Activated CD8-positive, alpha-beta memory T cell treated with anti-CD3 and anti-CD28 coated beads for 4 hours (primary cell): ENCODE data around the gene LTB4R.
"Not testable (repeated sequence)": the region's sequence is repeated elsewhere in the genome, so short reads cannot be mapped to it uniquely, and the experiment has no call there.

Experiments used
- DNase-seq, 2 donors: peaks; one replicate each; pipeline ENCODE4 v3.0.0-alpha.2; 2020; ENCODE audit warnings: low read depth in 2 of 2

LTB4R gene

DNA sequence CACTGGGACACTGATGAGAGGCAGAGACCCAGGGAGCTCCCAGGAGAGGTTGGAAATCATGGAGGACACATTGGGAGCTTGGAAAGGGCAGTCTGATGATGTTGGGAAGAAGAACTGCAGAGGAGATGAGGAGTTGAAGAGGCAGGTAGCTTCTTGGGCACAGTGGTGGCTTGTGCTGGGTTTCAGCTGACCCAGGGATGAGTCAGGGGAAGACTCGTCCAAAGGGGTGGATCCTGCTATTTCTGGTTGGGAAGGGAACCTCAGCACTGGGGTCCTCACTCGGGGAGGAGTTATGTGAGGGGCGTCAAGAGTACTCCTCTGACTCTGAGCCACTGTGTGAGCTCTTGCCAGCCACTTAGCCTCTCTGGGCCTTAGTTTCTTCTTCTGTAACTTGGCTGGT is 12.0 kb downstream of the LTB4R start:
- no peak for DNase-seq

DNA sequence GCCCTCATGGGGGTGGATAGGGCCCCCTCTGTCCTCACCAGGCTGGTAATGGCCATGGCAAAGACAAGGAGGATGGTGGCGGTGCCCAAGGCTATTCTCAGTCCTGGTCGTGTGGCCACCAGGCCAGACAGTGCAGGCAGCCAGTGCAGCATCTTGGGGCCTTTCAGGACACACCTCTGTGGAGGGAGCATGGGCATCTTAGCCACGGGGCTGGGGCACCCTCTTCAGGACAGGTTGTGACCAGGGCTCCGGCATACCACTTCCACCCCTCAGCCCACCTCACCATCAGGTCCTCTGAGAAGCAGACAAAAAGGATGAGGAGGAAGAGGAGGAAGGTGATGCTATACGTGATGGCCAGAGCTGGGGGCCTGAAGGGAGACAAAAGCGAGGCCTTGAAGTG is 12.7 kb downstream of the LTB4R start:
- DNase-seq = no peak

DNA sequence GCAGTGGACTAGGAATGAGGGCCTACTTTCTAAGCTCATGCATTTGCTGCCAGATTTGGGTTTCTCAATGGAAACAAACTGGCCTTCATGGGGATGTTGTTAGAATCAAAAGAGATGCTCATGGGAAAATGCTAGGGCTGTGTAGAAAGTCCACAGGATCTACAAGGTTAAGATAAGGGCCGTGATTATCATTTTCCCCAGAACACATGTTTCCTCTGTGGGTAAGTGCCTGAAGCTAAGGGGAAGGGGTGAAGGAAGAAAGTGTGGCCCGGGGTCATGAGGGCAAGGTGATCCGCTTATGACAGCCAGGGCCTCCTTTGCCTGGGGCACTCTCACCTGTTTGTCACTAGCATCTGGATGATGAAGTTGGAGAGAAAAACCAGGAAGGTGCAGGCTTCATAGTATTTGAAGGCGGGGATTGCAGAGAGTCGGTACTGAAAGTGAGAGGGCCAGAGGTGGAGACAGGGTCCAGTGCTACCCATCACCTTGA is 13.8 kb downstream of the LTB4R start:
- no peak for DNase-seq

DNA sequence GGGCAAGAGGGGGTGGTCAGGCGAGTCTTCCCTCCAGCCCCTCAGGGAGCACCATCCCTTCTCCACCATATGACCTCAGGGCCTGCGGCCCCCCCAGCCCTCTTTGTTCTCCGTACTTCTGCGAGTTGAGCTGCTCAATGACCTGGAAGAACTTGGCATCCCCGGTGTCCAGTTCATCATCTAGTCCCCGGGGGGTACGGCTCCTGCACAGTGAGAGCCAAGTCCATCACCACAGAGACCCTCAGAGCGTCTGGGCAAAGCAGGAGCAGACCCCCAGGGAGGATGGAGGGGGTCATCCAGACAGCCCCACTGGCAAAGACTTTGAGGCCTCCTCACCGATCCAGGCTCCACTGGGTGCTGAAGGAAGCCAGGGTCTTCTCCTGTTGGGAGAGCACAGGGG is 14.7 kb downstream of the LTB4R start:
- DNase-seq = no peak

DNA sequence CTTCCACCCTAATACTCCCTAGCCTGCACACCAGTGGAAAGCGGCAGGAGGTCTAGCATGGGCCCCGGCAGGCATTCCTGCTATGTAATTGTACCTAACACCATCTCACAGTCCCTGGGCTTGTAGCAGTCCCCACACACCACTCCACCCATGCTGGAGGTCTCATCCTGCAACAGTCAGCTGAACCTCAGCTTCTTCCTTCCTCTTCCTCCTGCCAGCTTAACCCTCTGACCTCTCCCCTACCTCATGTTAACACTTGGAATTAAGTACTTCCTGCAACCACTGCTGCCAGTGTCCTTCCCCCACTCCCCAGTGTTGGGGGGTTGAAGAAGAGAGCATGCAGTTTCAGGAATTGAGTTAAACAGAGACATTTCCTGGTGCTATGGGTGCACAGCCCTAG is 16.0 kb downstream of the LTB4R start:
- DNase-seq = no peak

DNA sequence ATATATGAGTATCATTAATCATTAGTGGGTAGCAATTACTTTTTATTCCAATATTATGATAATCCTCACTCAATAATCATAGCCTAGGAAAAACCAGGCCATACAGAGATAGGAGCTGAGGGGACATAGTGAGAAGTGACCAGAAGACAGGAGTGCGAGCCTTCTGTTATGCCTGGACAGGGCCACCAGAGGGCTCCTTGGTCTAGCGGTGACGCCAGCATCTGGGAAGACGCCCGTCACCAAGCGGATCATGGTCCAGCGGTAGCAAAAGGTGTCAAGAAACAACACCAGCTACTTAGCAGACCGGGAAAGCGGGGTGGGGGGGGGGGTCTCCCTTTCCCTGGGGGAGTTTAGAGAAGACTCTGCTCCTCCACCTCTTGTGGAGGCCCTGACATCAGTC is 16.6 kb downstream of the LTB4R start:
- DNase-seq = not testable (repeated sequence)

DNA sequence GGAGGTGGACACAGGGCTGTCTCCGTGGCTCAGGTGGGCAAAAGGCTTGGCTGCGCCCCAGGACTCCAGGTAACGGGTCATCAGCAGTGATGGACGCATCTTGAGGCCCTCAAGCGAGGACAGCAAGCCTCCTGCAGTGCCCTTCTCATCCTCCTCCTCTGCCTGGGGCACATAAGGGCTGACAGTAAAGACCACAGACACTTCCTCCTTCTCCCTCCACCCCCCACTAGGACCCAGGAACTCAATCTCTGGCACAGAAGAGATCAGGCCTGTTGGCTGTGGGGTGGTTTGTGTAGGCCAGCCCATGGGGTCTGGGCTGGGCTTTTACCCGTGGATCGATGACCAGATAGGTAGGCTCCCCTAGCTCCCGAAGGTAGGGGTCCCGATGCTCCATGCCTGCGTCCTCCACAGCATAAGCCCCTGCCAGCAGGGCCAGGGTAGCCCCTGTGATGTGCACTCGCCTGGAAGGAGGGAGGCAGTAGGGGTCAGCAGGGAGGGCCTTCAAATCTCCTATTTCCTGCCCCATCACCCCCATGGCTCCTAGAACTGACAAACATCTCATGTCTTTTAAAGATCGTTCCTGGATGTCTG is 17.9 kb downstream of the LTB4R start:
- DNase-seq = no peak

DNA sequence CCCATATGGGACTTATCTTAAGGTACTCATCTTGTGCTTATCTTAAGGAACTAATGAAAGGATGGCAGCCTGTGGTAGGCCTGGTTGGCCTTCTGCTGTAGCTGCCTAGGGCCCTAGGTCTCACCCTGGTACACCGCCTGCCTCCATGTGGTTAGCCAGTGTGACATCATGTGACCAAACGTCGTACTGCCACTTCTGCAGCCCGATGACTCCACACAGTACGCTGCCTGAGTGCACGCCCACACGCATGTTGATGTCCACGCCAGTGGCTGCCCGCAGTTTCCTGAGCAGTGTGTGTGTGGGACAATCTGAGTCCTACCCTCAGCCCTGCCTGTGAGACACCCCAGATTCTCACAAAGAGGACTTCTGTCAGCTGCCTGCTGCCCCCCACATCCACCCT is 18.4 kb downstream of the LTB4R start:
- peak; percentile 62 for DNase-seq

DNA sequence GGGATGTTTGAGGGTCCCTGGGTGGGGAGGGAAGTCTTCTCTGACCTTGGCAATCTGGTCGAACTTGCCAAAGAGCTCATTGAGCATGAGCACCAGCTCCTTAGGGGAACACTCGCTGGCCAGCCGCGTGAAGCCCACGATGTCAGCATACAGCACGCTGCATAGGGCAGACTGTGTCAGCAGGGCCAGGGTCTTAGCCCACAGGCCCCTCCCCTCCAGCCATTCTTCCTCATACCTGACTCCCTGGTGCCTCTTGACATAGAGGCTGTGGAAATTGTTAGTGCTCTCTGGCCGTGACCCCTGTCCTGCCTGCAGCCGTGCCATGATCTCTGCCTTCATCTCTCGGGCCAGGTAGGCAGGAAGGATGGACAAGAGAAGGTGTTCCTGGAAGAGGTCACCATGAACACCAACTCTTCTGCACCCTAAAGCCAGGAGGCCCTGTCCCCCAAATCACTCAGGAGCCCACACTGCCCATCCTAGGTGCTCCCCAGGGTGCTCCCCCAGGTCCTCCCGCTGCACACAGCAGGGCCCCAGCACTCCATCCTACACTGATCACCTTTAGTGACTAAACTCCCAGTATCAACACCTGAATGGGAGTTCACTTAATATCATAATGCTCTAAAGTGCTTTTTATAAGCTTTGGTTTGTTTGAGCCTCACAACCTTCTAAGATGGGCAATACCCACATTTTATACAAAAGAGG is 19.8 kb downstream of the LTB4R start:
- DNase-seq = no peak

DNA sequence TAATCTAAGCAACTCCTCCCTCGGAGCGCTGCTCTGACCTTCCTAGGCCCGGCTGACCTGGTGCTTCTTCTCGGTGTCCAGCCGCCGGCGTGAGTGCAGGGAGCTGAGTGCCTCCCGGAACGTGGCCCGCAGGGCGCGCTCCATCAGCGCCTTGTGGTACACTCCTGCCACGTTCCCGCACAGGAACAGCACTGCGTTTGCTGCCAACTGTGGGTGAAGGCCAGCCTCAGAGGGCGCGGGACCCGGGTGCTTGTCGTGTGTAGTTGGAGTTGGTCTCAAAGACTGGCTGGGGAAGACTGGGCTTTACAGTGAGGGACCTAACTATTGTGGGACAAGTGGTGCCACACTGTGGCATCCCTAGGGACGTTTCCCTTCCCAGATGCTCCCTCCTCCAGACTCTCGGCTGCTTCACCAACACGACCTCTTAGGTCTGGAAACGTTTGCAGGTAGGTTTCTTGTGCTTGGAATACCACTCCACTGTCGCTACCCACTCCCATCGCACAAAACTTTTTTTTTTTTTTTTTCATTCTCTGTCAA is 20.5 kb downstream of the LTB4R start:
- no peak for DNase-seq

DNA sequence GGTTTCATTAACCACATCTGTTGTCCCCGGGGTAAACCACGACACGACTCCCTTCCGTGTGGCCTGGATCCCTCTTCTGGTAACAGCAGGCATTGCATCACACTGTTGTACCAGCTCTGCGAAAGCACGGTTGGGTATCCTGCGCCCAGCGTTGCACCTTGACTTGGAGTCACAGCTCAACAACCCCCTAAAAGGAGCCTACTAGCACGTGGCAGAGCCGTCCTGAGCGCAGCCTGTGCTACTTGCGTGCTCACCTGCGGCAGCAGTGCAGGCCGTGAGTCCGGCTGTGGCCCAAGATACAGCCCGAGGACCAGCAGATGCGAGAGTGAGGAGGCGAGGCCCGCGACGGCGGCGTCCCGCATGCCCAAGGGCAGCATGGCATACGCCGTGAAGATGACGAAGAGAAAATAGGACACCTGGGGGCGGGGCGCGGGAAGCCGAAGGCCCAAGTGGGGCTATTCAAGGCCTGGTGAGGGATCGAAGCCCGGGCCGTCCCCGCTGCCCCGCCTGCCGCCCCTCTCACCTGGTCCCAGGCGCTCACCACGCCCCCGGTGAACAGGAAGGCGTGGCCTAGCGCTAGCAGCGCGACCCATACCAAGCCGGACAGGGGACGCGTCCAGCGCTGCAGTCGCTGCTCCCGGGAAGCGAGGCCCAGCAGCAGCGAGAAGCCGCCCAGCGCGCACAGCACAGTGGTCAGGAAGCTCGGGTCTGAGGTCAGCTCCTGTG is 21.1 kb downstream of the LTB4R start:
- peak; percentile 71 to 75 for DNase-seq

DNA sequence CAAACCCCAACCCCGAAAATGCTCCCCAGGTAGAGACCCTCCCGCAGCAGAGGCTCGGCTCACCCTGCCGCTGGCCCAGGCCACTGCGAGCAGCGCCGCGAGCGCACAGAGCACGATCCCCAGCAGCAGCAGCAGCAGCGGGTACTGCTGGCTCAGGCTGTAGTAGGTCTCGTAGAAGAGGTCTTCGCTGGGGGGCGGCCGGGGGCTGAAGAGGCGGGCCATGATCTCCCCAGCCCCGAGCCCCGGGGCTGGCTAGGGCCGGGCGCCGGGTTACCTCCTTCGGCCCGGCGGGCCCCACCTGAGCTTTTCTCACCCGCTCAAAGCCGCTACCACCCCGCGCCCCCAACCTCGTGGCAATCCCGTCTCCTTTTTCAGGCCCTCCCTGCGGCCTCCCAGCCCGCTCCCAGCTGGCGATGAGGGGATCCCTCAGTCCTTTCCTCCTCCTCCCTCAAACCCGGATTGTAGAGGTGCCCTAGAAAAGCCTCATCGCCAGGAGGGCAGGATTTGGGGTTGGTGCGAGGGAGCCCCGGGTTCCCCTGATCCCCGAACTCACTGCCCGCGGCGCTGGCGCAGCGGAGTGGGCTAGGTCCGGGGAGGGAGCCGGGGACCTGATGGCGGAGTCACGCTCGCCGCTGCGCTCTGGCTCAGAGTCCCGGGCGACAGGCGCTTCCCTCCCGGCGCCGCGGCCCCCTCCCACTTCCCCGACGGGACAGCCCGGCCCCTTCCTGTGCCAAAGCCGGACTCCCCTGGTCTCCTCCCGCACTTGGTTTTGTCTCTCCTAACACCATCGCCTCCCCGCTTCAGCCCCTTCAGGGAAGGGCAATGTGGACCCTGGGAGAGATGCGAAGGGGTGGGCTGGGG is 23.4 kb downstream of the LTB4R start, which contains the start of gene ADCY4:
TSS of gene ADCY4 (minus strand) at position 641 of the 861 bp plus-strand sequence. CDS start at position 222, 419 bp downstream.
- no peak for DNase-seq

DNA sequence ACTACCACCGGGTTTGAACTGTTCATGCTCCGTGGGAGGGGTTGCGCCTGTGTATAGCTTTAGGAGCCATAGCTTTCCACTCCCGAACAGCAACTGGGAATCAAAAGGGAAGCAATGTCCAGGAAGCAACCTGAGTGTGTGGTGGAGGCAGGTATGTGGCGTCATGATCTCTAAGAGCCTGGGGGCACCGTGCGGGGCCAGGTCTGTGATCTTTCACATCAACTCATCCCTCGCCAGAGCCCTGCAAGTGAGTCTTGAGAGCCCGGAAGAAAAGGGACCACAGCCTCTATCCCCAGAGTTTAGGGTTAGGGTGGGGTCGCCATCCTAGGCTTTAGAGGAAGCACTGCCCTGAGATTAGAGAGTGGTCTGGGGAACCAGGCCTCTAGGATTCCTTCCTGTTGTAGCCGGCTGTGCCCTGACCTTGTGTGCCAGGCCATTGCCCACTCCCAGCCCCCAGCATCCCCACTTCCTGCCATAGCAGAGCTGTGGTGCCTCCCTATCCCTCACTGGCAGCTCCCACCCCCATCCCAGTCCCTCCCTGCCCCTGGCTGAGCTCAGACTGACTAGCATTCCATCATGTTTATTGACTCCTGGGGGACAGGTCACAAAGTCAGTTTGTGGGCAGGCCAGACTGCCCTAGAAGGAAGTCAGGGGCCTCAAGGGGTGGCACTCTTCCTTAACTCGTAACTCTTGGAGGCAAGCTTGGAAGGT is 24.3 kb downstream of the LTB4R start:
- no peak for DNase-seq

DNA sequence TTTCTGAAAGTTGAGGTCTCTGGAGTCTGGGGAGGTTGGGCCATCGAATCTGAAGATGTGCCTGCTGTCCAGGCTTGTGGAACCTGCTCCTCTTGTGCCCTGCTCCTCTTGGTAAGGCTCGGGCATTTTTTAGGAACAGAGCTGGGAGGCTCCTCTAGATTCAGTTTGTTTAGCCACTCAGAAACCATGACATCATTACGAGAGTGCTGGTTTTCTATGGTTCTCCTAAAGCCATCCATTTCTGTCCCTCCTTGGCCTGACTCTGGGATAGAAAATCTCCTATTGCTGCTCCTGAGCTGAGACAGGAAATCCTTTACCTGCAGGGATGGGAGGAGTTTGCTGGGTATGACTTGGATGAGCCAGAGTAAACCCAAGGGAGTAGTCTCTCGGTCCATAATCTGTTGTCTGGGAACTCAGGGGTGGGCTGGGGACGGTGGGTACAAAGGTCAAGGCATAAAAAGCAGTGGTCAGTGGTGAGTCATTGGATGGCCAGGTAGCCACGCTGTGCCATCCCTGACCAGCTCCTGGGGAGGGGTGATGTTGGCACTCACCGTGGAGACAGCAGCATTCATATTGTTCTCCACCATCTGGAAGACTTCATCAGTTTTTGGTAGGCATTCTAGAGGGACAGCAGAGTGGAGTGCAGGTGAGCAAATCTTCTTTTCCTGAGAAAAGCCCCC is 26.0 kb downstream of the LTB4R start:
- no peak for DNase-seq

DNA sequence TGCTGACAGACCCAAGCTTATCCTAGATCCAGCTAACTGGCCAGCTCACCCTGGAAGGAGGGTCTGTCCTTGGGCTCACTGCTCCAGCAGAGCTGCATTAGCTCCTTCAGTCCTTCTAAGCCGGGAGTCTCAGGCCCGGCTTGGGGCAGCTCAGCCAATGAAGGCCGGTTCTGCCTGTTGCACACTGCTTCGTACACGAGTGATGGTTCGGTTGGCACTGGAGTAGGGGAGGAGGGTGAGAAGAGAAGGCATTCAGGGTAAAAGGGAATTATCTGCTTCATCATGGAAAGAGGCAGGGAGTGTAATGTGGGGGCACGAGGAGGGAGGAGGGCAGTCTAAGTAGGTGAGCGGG is 26.5 kb downstream of the LTB4R start:
- no peak for DNase-seq

DNA sequence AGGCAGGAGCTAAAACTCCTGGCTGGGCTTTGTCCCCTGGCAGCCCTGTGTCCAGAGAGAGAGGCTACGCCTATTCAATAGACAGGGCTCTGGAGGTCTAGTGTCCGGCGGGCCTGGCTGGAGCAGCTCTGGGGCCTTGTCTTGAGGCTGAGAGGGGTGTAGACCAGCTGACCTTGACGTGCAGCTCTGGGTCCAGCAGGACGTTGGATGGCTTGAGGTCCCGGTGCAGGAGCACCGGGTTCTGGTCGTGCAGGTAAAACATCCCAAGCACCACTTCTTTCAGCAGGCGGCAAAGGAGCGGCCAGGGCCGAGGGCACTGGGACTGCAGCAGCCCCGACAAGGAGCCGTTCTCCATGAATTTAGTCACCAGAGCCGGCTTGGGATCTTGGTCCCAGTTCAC is 27.5 kb downstream of the LTB4R start:
- no peak for DNase-seq

DNA sequence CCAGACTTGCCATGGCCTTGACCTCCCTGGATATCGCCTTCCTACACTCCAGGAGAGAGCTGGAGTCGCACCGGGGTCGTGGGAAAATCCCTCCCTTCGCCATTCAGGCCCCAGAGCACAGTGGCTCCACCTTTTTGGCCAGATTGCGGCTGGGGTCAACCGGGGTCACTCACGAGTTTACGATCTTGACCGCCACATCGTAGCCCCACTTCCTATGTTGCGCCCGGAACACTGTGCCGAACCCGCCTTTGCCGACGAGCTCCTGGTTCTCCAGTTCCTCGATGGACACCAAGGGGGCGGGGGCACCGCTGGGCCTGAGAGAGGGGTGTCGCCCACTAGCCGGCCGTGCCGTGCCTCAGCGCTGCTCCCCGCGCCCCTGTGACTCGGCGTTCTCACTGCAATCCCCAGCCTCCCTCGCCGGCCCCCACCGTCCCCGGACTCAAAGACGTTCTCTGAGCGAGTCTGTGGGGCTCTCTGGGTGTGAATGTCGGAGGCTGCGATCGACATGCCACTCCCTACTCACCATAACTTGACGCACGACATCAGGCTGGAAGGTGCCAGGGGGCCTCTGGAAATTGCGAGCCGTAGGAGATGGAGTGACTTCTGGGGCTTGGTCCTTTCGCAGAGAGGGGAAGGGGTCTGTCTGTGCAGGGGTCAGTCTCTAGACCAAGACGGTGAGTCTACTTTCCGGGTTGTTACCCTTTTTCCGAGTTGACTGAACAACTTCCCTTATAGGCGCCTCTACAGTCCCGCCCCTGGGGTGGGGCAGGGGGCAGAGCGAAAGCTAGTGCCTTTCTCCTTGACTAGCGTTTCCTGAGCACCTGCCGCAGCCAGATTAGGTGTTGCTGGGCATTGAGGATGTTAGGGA is 28.2 kb downstream of the LTB4R start, which contains the start of gene RIPK3:
TSS of gene RIPK3 (minus strand) at position 708 of the 868 bp plus-strand sequence. CDS start at position 543, 165 bp downstream.
- DNase-seq = peak; percentile 32 to 38

DNA sequence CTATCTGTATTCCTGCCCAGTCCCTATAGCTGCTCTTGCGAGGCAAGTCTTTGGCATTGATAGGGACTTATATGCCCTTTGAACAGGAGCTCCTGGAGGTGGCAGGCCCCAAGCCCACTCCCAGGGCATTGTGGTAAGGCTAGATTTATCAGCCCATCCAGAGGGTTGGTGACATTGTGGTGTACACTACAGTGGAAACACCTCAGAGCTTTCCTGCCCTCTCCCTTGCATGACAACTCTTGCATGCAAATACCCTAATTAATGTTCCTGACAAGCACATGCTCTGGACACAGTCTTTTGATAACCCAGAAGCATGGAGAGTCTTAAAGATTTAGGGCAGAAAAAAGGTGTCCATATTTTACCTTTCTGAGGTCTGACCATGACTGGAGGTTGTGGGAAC is 29.3 kb downstream of the LTB4R start:
- DNase-seq = no peak

DNA sequence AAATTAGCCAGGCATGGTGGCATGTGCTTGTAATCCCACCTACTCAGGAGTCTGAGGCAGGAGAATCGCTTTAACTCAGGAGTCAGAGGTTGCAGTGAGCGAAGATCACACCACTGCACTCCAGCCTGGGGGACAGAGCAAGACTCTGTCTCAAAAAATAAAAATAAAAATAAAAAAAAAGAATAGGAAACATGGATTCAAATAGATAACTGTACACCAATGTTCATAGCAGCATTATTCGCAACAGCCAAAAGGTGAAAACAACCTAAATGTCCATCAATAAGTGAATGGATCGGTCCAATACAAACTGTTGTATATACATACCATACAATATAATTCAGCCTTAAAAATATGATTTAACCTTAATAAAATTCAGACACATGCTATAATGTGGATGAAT is 31.6 kb downstream of the LTB4R start:
- DNase-seq = no peak
